Immature natural killer cell (primary cell): ENCODE measurements around the gene NQO2. TPM values are rescaled to one million over a fixed set of nuclear protein-coding genes. Genes with fewer than 3 reads are reported as not detected.
"Not testable (repeated sequence)": the region's sequence is repeated elsewhere in the genome, so short reads cannot be mapped to it uniquely, and the experiment has no call there.

Experiments used
- DNase-seq, 3 donors: peaks; one replicate each; pipeline ENCODE4 v3.0.0; 2022; ENCODE audit warnings: mixed read lengths in 1 of 3
- H3K27ac Mint-ChIP-seq, 6 donors: one replicate each; pipeline ENCODE4 v1.8.0; 2020; ENCODE audit warnings: mixed read lengths in 6 of 6, mild to moderate bottlenecking in 5 of 6, inconsistent platforms in 4 of 6, moderate library complexity in 3 of 6
- H3K27me3 Mint-ChIP-seq, 3 donors: one replicate each; pipeline ENCODE4 v1.8.0; 2020 to 2021; ENCODE audit warnings: low read depth in 3 of 3, mild to moderate bottlenecking in 3 of 3, mixed read lengths in 3 of 3, moderate library complexity in 3 of 3, inconsistent platforms in 1 of 3
- H3K36me3 Mint-ChIP-seq, 3 donors: one replicate each; pipeline ENCODE4 v1.8.0; 2020; ENCODE audit warnings: mixed read lengths in 3 of 3, inconsistent platforms in 2 of 3, mild to moderate bottlenecking in 2 of 3
- H3K4me1 Mint-ChIP-seq, 2 donors: one replicate each; pipeline ENCODE4 v1.8.0; 2020; ENCODE audit warnings: inconsistent platforms in 2 of 2, mild to moderate bottlenecking in 2 of 2, mixed read lengths in 2 of 2, moderate library complexity in 1 of 2
- H3K4me3 Mint-ChIP-seq, 5 donors: one replicate each; pipeline ENCODE4 v1.8.0; 2020; ENCODE audit warnings: mild to moderate bottlenecking in 5 of 5, mixed read lengths in 5 of 5, inconsistent platforms in 3 of 5, moderate library complexity in 3 of 5
- H3K9me3 Mint-ChIP-seq, 6 donors: one replicate each; pipeline ENCODE4 v1.8.0; 2020; ENCODE audit warnings: mild to moderate bottlenecking in 6 of 6, mixed read lengths in 6 of 6, inconsistent platforms in 4 of 6, moderate library complexity in 3 of 6
- polyA plus RNA-seq, 3 donors: library from polyadenylated mRNA; unstranded; fragments of 300-500 nt; fragmentation: Illumina TruSeq; gene quantifications; one replicate each; pipeline ENCODE4 v1.2.3, GENCODE V29; 2021

The NQO2 gene
- polyA plus RNA-seq, 3 donors from 2014 or later = 55.5 to 74.7 (median 67.9) TPM

DNA sequence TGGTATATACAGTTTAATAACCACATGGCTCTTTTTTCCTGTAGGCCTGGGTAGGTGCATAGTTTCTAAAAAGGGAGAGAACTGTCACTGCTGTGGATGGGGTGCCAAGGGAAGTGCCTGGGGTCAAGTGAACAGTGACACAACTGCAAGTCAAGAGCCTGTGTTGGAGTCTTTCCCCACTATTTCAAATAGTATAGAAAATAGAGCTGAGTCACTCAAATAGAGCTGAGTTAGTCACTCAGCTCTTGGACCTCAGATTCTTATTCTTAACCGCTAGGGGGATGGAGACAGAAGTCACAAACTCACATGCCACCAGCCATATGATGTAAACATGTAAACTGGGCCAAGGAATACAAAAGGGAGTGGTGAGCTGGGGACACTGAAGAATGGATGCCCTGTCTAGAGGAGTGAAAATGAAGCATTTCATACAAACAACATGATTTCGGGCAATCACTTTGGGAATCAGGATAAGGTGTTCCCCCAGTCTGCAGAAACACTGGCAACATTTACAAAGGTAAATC, 2.1 kb downstream of the NQO2 start:
- peak; percentile 39 to 53 (median 42) for DNase-seq
- H3K27ac Mint-ChIP-seq = peak overlapping the region in 2 of 6 donors; percentile 0 to 72

DNA sequence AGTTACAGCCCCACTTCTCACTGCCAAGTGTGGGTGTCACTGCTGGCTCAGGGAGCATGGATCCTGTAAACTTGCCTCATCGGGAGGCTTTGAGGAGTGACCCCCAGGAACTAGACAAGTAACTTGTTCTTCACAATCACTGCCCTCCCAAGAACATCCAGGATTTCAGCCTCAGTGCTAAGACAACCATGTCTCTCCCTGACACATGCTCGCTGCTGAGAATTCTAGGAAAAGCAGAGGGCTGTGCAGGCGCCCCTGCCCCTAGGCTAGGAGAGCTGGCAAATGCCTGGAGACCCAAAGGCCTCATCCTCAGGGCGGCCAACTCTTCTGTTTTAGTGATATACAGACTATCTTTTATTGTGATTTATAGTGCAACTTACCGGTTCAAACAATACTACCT, 3.5 kb downstream of the NQO2 start:
- not testable (repeated sequence) for H3K4me3 Mint-ChIP-seq

More for the DNA sequence above, 2.1 kb downstream of the NQO2 start:
- Mint-ChIP-seq H3K4me1 (peaks cover 34 to 35% of the 10 kb centered on the region in 2 donors), H3K36me3 (peaks cover 3 to 30% (median 18%) of the 10 kb centered on the region in 3 donors), H3K9me3 (no peaks in the 10 kb centered on the region), H3K27me3 (peaks cover 2 to 8% (median 3%) of the 10 kb centered on the region in 3 donors), H3K4me3 (peak overlapping the region in 4 of 5 donors; percentile 31 to 71 (median 57))

DNA sequence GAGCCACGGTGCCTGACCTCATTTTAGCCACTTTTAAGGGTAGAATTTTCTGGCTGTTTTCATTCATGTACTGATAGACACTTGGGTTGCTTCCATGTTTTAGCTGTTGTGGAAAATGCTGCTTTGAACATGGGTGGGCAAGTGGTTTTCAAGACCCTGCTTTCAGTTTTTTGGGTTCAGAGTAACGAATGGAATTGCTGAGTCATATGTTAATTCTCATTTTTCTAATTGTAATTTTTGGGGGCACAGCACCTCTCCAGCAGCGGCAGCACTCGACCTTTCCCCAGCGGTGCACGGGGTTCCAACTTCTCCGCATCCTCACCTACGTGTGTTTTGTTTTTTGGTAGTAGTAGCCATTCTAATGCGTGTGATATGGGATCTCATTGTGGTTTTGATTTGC, 5.4 kb downstream of the NQO2 start:
- H3K4me3 Mint-ChIP-seq = no peak overlapping the region
- peaks cover 0 to 4% (median 2%) of the 10 kb centered on the region in 6 donors for H3K9me3 Mint-ChIP-seq
- no peak for DNase-seq
- no peak overlapping the region for H3K27ac Mint-ChIP-seq
- peaks cover 27 to 56% (median 44%) of the 10 kb centered on the region in 3 donors for H3K36me3 Mint-ChIP-seq
- peaks cover 0 to 3% (median 2%) of the 10 kb centered on the region in 3 donors for H3K27me3 Mint-ChIP-seq
- peaks cover 19 to 20% of the 10 kb centered on the region in 2 donors for H3K4me1 Mint-ChIP-seq

More for the DNA sequence above, 3.5 kb downstream of the NQO2 start:
- H3K27me3 Mint-ChIP-seq, H3K27ac Mint-ChIP-seq, DNase-seq, H3K9me3 Mint-ChIP-seq: not testable (repeated sequence)
- Mint-ChIP-seq H3K4me1 (peaks cover 31 to 33% of the 10 kb centered on the region in 2 donors), H3K36me3 (peaks cover 13 to 39% (median 30%) of the 10 kb centered on the region in 3 donors)

DNA sequence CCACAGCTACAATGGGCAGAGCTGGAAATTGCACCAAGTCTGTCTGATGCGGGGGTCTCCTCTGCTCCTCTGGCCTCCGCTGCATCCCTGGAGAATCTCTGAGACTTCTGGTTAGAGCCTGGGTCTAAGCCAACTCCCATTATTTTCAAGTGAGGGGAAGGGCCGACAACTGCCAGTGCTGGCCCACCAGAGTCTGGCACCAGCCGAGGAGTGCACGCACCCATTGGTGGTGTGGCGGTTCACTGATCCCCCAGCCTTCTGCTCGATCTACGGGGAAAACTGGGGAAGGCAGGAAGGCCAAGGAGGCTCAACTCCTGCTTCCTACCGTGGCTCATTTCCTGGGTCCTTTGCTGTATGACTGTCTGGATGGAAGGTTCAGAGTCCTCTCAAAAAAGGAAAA, 6.2 kb downstream of the NQO2 start:
- H3K27ac Mint-ChIP-seq = no peak overlapping the region
- peaks cover 15 to 19% of the 10 kb centered on the region in 2 donors for H3K4me1 Mint-ChIP-seq
- H3K36me3 Mint-ChIP-seq = peaks cover 35 to 63% (median 52%) of the 10 kb centered on the region in 3 donors
- peaks cover 2 to 10% (median 8%) of the 10 kb centered on the region in 6 donors for H3K9me3 Mint-ChIP-seq
- no peak overlapping the region for H3K4me3 Mint-ChIP-seq
- no peak for DNase-seq
- peaks cover 0 to 3% (median 3%) of the 10 kb centered on the region in 3 donors for H3K27me3 Mint-ChIP-seq

DNA sequence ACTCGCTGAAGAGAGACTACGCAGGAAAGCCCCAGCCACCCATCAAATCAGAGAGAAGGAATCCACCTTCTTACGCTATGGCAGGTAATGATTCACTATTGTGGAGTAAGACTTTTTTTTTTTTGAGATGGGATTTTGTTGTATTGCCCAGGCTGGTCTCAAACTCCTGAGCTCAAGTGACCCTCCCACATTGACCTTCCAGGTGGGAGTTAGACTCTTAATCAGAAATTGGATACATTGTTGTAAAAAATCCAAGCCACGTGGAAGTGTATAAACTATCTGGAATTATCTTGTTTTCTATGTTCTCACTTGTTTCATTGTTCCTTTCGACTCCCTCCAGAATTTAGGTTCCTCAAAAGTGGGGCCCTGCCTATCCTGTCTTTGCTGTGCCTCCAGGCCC, 6.8 kb downstream of the NQO2 start:
- Mint-ChIP-seq H3K27me3 (peaks cover 0 to 3% (median 3%) of the 10 kb centered on the region in 3 donors), H3K27ac (no peak overlapping the region), H3K9me3 (peaks cover 6 to 16% (median 14%) of the 10 kb centered on the region in 6 donors), H3K4me3 (no peak overlapping the region), H3K4me1 (peaks cover 11 to 15% of the 10 kb centered on the region in 2 donors), H3K36me3 (peaks cover 41 to 69% (median 58%) of the 10 kb centered on the region in 3 donors)
- no peak for DNase-seq

DNA sequence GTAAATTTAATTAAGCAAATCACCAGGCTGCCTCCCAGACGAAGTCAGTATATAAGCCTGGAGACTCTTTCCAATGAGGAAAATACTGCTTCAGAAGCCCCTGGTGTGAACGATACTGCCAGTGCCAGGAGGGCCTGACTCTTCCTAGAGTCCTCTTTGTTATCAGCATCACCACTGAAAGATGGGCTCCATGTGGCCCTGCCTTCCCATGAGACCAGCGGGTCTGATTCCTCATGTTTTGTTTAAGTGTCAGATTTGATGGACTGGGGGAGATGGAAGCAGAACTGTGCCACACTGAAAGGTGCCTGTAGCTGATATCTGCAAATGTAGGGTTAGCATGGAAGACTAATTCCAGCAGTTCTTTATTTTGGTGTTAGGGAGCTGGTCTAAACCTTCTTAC, 7.9 kb downstream of the NQO2 start:
- H3K27ac Mint-ChIP-seq = no peak overlapping the region

DNA sequence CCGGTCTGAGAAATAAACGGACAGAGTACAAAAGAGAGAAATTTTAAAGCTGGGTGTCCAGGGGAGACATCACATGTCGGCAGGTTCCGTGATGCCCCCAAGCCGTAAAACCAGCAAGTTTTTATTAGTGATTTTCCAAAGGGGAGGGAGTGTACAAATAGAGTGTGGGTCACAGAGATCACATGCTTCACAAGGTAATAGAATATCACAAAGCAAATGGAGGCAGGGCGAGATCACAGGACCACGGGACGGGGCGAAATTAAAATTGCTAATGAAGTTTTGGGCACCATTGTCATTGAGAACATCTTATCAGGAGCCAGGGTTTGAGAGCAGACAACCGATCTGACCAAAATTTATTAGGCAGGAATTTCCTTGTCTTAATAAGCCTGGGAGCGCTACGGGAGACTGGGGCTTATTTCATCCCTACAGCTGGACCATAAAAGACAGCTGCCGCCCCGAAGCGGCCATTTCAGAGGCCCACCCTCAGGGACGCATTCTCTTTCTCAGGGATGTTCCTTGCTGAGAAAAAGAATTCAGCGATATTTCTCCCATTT, 9.1 kb downstream of the NQO2 start:
- H3K36me3 Mint-ChIP-seq = peaks cover 59 to 84% (median 77%) of the 10 kb centered on the region in 3 donors
- not testable (repeated sequence) for DNase-seq, H3K27me3 Mint-ChIP-seq, H3K27ac Mint-ChIP-seq, H3K4me1 Mint-ChIP-seq, H3K4me3 Mint-ChIP-seq
- H3K9me3 Mint-ChIP-seq = peaks cover 10 to 29% (median 26%) of the 10 kb centered on the region in 6 donors

More for the DNA sequence above, 7.9 kb downstream of the NQO2 start:
- Mint-ChIP-seq H3K4me1 (peaks cover 4 to 6% of the 10 kb centered on the region in 2 donors), H3K9me3 (peaks cover 10 to 27% (median 23%) of the 10 kb centered on the region in 6 donors), H3K27me3 (peaks cover 0 to 2% (median 0%) of the 10 kb centered on the region in 3 donors), H3K4me3 (no peak overlapping the region), H3K36me3 (peaks cover 52 to 80% (median 69%) of the 10 kb centered on the region in 3 donors)
- DNase-seq = no peak

DNA sequence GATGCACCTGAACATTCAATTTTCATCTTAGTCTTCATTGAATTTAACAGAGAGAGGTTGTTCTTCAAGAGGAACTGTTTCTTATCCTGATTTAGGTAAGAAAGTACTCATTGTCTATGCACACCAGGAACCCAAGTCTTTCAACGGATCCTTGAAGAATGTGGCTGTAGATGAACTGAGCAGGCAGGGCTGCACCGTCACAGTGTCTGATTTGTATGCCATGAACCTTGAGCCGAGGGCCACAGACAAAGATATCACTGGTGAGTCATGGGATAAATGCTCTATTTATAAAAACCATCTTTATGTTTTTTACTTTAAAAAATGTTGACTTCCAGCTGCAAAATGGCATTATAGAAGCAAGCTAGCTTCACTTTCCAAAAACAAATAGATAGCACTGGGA, 10.2 kb downstream of the NQO2 start:
- H3K27ac Mint-ChIP-seq = no peak overlapping the region
- H3K36me3 Mint-ChIP-seq = peaks cover 59 to 88% (median 82%) of the 10 kb centered on the region in 3 donors

DNA sequence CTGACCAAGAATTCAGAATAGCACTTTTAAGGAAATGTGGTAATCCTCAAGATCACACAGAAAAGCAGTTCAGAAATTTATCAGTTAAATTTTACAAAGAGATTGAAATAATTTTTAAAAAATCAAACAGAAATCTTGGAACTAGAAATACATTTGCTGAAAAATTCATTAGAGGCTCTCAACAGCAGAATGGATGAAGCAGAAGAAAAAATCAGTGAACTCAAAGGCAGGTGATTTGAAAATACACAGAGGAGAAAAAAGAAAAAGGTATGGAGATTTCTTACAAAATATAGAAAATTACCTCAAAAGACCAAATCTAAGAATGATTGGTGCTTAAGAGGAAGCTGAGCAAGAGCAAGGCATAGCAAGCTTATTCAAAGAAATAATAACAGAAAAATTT, 11.5 kb downstream of the NQO2 start:
- Mint-ChIP-seq H3K4me1 (peaks cover 0 to 5% of the 10 kb centered on the region in 2 donors), H3K4me3 (no peak overlapping the region), H3K9me3 (peaks cover 10 to 29% (median 26%) of the 10 kb centered on the region in 6 donors), H3K36me3 (peaks cover 63 to 86% (median 83%) of the 10 kb centered on the region in 3 donors), H3K27ac (no peak overlapping the region), H3K27me3 (peaks cover 0 to 1% (median 0%) of the 10 kb centered on the region in 3 donors)
- no peak for DNase-seq

More for the DNA sequence above, 10.2 kb downstream of the NQO2 start:
- Mint-ChIP-seq H3K4me1 (peaks cover 0 to 5% of the 10 kb centered on the region in 2 donors), H3K27me3 (peaks cover 0 to 1% (median 0%) of the 10 kb centered on the region in 3 donors), H3K9me3 (peaks cover 10 to 29% (median 26%) of the 10 kb centered on the region in 6 donors), H3K4me3 (no peak overlapping the region)
- no peak for DNase-seq

DNA sequence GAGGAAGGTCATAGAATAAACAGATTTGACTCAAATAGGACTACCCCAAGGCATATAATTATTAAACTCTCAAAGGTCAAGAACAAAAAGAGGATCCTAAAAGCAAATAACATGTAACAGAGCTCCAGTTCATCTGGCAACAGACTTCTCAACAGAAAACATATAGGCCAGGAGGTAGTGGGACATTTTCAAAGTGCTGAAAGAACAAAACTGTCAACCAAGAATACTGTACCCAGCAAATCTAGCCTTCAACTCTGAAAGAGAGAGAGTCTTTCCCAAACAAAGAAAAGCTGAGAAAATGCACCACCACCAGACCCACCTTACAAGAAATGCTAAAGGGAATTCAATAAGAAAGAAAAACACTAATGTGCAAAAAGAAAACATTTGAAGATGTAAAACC, 11.9 kb downstream of the NQO2 start:
- DNase-seq = no peak
- Mint-ChIP-seq H3K4me3 (no peak overlapping the region), H3K27ac (no peak overlapping the region), H3K36me3 (peaks cover 62 to 82% (median 80%) of the 10 kb centered on the region in 3 donors), H3K9me3 (peaks cover 10 to 29% (median 26%) of the 10 kb centered on the region in 6 donors), H3K4me1 (peaks cover 0 to 5% of the 10 kb centered on the region in 2 donors), H3K27me3 (peaks cover 0 to 1% (median 0%) of the 10 kb centered on the region in 3 donors)

DNA sequence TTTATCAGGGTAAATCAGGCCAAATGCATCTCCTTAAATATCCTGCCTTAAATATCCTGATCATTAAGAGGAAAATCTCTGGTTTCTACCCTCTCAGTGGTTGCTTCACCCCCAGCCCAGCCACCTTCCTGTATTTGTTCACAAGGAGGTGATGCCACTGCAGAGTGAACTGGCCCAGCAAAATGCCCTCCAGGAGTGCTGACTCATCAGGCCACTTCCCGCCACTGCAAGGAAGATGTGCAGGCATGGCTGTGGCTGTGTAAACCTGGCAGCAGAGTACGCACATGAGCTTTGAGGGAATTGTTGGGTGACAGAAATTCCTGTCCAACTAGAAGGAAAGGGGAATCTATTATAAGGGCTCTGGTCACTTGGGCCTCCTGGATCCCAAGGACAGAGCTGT, 13.8 kb downstream of the NQO2 start:
- peaks cover 0 to 1% (median 0%) of the 10 kb centered on the region in 3 donors for H3K27me3 Mint-ChIP-seq
- DNase-seq = no peak
- no peak overlapping the region for H3K27ac Mint-ChIP-seq
- peaks cover 10 to 29% (median 25%) of the 10 kb centered on the region in 6 donors for H3K9me3 Mint-ChIP-seq
- H3K36me3 Mint-ChIP-seq = peaks cover 54 to 78% (median 72%) of the 10 kb centered on the region in 3 donors
- H3K4me3 Mint-ChIP-seq = no peak overlapping the region
- peaks cover 0 to 5% of the 10 kb centered on the region in 2 donors for H3K4me1 Mint-ChIP-seq

DNA sequence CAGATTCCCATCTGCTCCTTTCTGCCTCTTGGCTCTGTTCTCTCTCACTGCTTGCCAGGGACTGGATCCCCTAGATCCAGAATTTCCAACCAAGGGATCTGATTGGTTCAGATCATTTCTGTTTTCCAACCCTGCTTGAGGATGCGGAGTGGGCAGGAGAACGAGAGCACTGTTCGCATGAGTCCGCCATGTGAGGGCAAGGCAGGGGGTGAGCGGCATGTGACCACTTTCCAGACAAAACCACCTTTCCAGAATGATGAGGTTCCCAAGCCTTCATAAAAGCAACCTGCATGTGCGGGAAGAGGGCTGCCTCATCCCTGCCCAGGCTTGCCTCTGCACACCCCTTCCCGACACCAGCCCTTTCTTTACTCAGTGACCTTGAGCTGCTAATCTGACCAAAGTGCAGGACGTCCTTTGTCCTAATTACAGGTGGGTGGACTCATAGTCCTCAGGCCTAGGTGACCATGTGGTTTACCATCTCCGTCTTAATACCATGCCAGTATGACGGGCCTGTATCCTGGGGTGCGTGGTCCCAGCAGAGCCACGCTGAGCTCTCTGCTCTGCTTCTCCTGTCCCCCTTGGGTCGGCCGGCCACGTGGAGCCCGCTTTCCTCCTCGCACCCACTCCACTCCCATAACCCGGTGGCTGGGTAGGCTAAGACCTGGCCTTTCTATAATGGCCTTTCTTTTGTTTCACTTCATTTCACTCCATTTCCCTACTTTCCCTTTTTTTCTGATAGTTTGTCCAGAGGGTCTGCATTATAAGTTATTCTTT, 14.4 kb downstream of the NQO2 start:
- peaks cover 50 to 74% (median 66%) of the 10 kb centered on the region in 3 donors for H3K36me3 Mint-ChIP-seq
- peaks cover 10 to 29% (median 25%) of the 10 kb centered on the region in 6 donors for H3K9me3 Mint-ChIP-seq
- DNase-seq = no peak
- H3K27ac Mint-ChIP-seq = no peak overlapping the region
- peaks cover 0 to 1% (median 0%) of the 10 kb centered on the region in 3 donors for H3K27me3 Mint-ChIP-seq
- H3K4me1 Mint-ChIP-seq = peaks cover 0 to 5% of the 10 kb centered on the region in 2 donors
- H3K4me3 Mint-ChIP-seq = no peak overlapping the region

DNA sequence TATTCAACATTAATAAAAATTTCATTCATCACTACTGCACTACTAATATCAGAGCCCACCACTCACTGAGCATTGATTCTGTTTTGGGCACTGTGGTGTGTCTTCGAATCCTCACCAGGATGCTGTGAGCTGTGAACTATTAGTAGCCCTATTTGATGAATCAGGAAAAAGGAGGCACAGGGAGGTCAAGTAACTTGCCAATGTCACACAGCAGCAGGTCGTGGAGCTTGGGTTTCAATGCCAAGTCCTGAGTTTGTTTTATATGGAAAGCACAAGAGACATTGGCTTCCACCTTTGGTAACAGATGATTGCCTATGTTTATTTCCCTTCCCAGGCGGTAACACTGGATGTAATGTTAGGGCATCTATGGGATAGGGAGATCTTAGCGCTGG, 15.0 kb downstream of the NQO2 start:
- Mint-ChIP-seq H3K4me1 (peaks cover 0 to 5% of the 10 kb centered on the region in 2 donors), H3K27me3 (peaks cover 0 to 1% (median 0%) of the 10 kb centered on the region in 3 donors), H3K4me3 (no peak overlapping the region), H3K27ac (no peak overlapping the region), H3K9me3 (peaks cover 10 to 29% (median 24%) of the 10 kb centered on the region in 6 donors), H3K36me3 (peaks cover 44 to 68% (median 64%) of the 10 kb centered on the region in 3 donors)
- no peak for DNase-seq
